Natural killer cell (primary cell): ENCODE results near the gene REX1BD. TPM values are rescaled to one million over a fixed set of nuclear protein-coding genes. Genes with fewer than 3 reads are reported as not detected.

Experiments used
- ATAC-seq, 3 donors: fragments of 150-1000 bp in 2 of 3; fragments of 200-7000 bp in 1 of 3; cut with Tn5 transposase; 1 replicate in 1 of 3; 2 replicates in 2 of 3; pipeline ENCODE4 v1.10.0; 2021; ENCODE audit warnings: mild to moderate bottlenecking in 2 of 3, moderate library complexity in 2 of 3
- DNase-seq, 2 donors: peaks; one replicate each; pipeline versions ENCODE4 v3.0.0 to v3.0.0-alpha.2; 2013 to 2021; ENCODE audit warnings: mixed read lengths in 1 of 2
- H3K27ac ChIP-seq: one replicate; pipeline ENCODE4 v1.5.1; 2013; ENCODE audit warnings: mild to moderate bottlenecking, low read length
- H3K27me3 ChIP-seq: one replicate; pipeline ENCODE4 v1.6.1; 2013; ENCODE audit warnings: low read length; ENCODE audit not compliant: control insufficient read depth, insufficient read depth
- H3K36me3 ChIP-seq: one replicate; pipeline ENCODE4 v1.6.1; 2013; ENCODE audit warnings: low read length; ENCODE audit not compliant: control insufficient read depth, insufficient read depth
- H3K4me1 ChIP-seq: one replicate; pipeline ENCODE4 v1.6.1; 2013; ENCODE audit warnings: low read length; ENCODE audit not compliant: control insufficient read depth, insufficient read depth
- H3K4me3 ChIP-seq: one replicate; pipeline ENCODE4 v1.5.1; 2013; ENCODE audit warnings: low read length
- H3K9me3 ChIP-seq: one replicate; pipeline ENCODE4 v1.6.1; 2013; ENCODE audit warnings: low read length; ENCODE audit not compliant: control insufficient read depth, insufficient read depth
- H3K27ac Mint-ChIP-seq, 2 donors: one replicate each; pipeline ENCODE4 v1.8.0; 2022; ENCODE audit warnings: mild to moderate bottlenecking in 2 of 2, mixed read lengths in 2 of 2, moderate library complexity in 1 of 2
- H3K27me3 Mint-ChIP-seq, 2 donors: one replicate each; pipeline ENCODE4 v1.8.0; 2022; ENCODE audit warnings: low read depth in 2 of 2, mixed read lengths in 2 of 2
- H3K36me3 Mint-ChIP-seq: one replicate; pipeline ENCODE4 v1.8.0; 2022; ENCODE audit warnings: mixed read lengths
- H3K4me1 Mint-ChIP-seq, 2 donors: one replicate each; pipeline ENCODE4 v1.8.0; 2022; ENCODE audit warnings: mixed read lengths in 2 of 2
- H3K4me3 Mint-ChIP-seq: one replicate; pipeline ENCODE4 v1.8.0; 2022; ENCODE audit warnings: mild to moderate bottlenecking, moderate library complexity, mixed read lengths
- H3K9me3 Mint-ChIP-seq, 2 donors: one replicate each; pipeline ENCODE4 v1.8.0; 2022; ENCODE audit warnings: mixed read lengths in 2 of 2
- WGBS: methylation state at CpG from one replicate; pipeline ENCODE4 v1.1.7; 2013; ENCODE audit warnings: missing lambda C conversion rate; ENCODE audit not compliant: insufficient coverage; 5-methylcytosine and 5-hydroxymethylcytosine counted together
- intact Hi-C: fragments of 100-400 bp; cut with micrococcal nuclease; formaldehyde crosslinking; loops from one replicate; pipeline ENCODE4 v1.14.2; 2022
- total RNA-seq, 4 donors: library from RNA; stranded (reverse); fragments of 120-200 nt in 1 of 4; gene quantifications; one replicate each; pipeline versions ENCODE4 v1.2.3 to v1.2.4, GENCODE V29; 2013 to 2022
- TF ChIP-seq, protein P1 (sequence below): fragments of 200-600 bp; IDR thresholded peaks from one replicate; pipeline ENCODE4 v1.8.0; 2022; ENCODE audit warnings: antibody characterized with exemption

Gene REX1BD
- total RNA-seq, 3 donors from 2014 or later (not counting 1 experiment from before 2014, with no cell fraction given): 80.6 to 86.9 (median 85.3) TPM

DNA sequence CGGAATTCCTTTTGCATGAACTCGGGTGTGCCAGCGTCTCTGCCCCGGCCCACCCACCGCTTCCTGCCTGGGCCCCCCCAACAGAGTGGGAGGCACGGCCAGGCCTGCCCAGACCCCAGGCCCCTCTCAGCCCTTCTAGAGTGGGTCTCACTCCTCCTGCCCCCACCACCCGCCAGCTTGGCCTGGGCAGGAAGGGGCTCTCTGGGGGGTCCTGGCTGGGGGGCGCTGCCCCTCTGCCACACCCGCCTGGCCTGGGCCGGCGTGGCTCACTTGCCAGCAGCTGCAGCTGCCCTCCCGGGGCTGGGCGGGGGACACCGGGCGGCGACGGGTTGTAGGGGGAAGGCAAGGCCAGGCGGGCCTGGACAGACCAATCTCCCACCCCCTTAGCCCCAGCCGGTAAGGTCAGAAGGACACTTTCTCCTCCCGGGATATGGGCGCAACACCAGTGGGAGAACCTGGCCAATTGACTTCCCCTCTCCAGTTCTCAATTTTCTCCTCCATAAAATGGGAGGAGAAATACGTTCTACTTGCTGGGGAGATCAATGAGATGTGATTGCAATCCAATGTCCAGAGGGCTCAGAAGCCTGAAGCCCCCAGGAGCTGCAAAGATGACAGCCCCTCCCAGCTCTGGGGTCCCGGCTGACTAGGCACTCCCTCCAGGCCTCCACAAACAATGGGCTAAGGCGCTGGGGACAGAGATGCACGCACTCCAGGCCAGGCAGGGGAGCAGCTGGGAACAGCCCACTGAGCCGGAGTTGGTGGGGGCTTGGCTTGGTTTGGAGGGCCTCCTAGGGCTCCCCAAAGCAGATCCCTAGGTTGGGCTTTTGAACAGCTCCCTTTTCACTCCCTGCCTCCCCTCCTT, 15.6 kb downstream of the REX1BD start:
- no peak overlapping the region for H3K4me3 ChIP-seq
- Mint-ChIP-seq H3K36me3 (no peaks in the 10 kb centered on the region), H3K4me3 (no peak overlapping the region), H3K9me3 (no peaks in the 10 kb centered on the region), H3K27me3 (peaks cover 35 to 45% of the 10 kb centered on the region in 2 donors), H3K4me1 (peaks cover 4 to 16% of the 10 kb centered on the region in 2 donors), H3K27ac (no peak overlapping the region)
- H3K27ac ChIP-seq: no peak overlapping the region
- DNase-seq (no peak), ATAC-seq (no peak)
- WGBS: 16% methylated on average over 26 of the region's 26 CpGs
- no peaks in the 10 kb centered on the region for H3K36me3 ChIP-seq
- peaks cover 53% of the 10 kb centered on the region for H3K27me3 ChIP-seq
- no peaks in the 10 kb centered on the region for H3K9me3 ChIP-seq
- H3K4me1 ChIP-seq: peaks cover 10% of the 10 kb centered on the region
- intact Hi-C loops: no loop called here
- TF ChIP-seq, protein P1, sequence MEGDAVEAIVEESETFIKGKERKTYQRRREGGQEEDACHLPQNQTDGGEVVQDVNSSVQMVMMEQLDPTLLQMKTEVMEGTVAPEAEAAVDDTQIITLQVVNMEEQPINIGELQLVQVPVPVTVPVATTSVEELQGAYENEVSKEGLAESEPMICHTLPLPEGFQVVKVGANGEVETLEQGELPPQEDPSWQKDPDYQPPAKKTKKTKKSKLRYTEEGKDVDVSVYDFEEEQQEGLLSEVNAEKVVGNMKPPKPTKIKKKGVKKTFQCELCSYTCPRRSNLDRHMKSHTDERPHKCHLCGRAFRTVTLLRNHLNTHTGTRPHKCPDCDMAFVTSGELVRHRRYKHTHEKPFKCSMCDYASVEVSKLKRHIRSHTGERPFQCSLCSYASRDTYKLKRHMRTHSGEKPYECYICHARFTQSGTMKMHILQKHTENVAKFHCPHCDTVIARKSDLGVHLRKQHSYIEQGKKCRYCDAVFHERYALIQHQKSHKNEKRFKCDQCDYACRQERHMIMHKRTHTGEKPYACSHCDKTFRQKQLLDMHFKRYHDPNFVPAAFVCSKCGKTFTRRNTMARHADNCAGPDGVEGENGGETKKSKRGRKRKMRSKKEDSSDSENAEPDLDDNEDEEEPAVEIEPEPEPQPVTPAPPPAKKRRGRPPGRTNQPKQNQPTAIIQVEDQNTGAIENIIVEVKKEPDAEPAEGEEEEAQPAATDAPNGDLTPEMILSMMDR: no peak

- Histone ChIP-seq H3K9me3 (no peaks in the 10 kb centered on the region), H3K36me3 (no peaks in the 10 kb centered on the region), H3K27ac (no peak overlapping the region), H3K4me1 (peaks cover 10% of the 10 kb centered on the region), H3K4me3 (no peak overlapping the region), H3K27me3 (peaks cover 48% of the 10 kb centered on the region)
- peaks cover 4 to 16% of the 10 kb centered on the region in 2 donors for H3K4me1 Mint-ChIP-seq
- H3K27me3 Mint-ChIP-seq: peaks cover 39 to 51% of the 10 kb centered on the region in 2 donors
- H3K9me3 Mint-ChIP-seq: no peaks in the 10 kb centered on the region
- no peak overlapping the region for H3K4me3 Mint-ChIP-seq
- no peak overlapping the region for H3K27ac Mint-ChIP-seq
- TF ChIP-seq, protein P1: no peak
- WGBS: 18% methylated on average over 9 of the region's 10 CpGs
- no peak for ATAC-seq
- no peak for DNase-seq
- no peaks in the 10 kb centered on the region for H3K36me3 Mint-ChIP-seq
- intact Hi-C loops: no loop called here
Observed at GRCh38 chr19:18604820-18605159, 16.2 kb downstream of the REX1BD start.

DNA sequence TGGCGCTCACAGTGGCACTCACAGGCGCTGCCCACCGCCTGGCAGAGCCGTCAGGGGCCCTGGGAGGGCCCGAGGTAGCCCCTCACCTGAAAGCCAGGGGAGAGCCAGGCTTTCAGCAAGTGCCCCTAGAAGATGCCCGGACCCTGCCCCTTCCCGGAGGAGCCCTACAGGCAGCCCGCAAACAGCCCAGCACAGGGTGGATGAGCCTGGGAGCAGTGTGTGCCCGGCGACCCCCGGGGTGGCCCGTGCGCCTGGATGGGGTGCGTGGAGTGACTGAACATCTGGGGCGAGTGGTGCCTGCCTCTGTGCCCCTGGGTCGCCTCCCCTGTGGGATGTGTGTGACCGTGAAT, 16.6 kb downstream of the REX1BD start:
- H3K4me1 Mint-ChIP-seq: peaks cover 4 to 16% of the 10 kb centered on the region in 2 donors
- Histone ChIP-seq H3K36me3 (no peaks in the 10 kb centered on the region), H3K27me3 (peaks cover 49% of the 10 kb centered on the region), H3K9me3 (no peaks in the 10 kb centered on the region), H3K27ac (no peak overlapping the region), H3K4me1 (peaks cover 10% of the 10 kb centered on the region), H3K4me3 (no peak overlapping the region)
- H3K27ac Mint-ChIP-seq: no peak overlapping the region
- H3K27me3 Mint-ChIP-seq: peaks cover 39 to 54% of the 10 kb centered on the region in 2 donors
- TF ChIP-seq, protein P1: no peak
- H3K9me3 Mint-ChIP-seq: no peaks in the 10 kb centered on the region
- no peak for DNase-seq
- 9% methylated on average over 17 of the region's 17 CpGs for WGBS
- ATAC-seq: no peak
- intact Hi-C loops: no loop called here
- H3K4me3 Mint-ChIP-seq: no peak overlapping the region
- no peaks in the 10 kb centered on the region for H3K36me3 Mint-ChIP-seq
